A673 (cell line): ENCODE results near the gene CDC45. TPM values are rescaled to one million over a fixed set of nuclear protein-coding genes. Genes with fewer than 3 reads are reported as not detected.

Experiments used
- BruUV-seq: library from RNA; stranded (reverse); fragments of 400-500 nt; replicated peaks from 2 replicates; lab custom pipeline; 2021; lab: Mats Ljungman, UMichigan
- CTCF ChIA-PET: fragments of 300-600 bp; sonication (Branson Sonifier 250); formaldehyde crosslinking; loops from one replicate; lab custom pipeline; 2022; ENCODE audit warnings: antibody characterized with exemption; lab: Charles Lee
- POLR2A ChIA-PET: fragments of 300-600 bp; sonication (Branson Sonifier 250); formaldehyde crosslinking; loops from one replicate; lab custom pipeline; 2022; ENCODE audit warnings: antibody characterized with exemption; ENCODE audit not compliant: low non-redundant PET; lab: Charles Lee
- DNase-seq: peaks from one replicate; pipeline ENCODE4 v3.0.0-alpha.2; 2015; ENCODE audit warnings: low spot score
- H3K27ac ChIP-seq: fragments of 200-600 bp; sonication (generic); 2 replicates; pipeline ENCODE4 v1.5.1; 2016; ENCODE audit warnings: mixed run types, low read depth, mild to moderate bottlenecking, mixed read lengths, antibody characterized with exemption, low read length; ENCODE audit not compliant: poor library complexity, severe bottlenecking
- H3K27me3 ChIP-seq: fragments of 200-600 bp; sonication (generic); replicated peaks from 2 replicates; pipeline ENCODE4 v1.6.1; 2017; ENCODE audit warnings: mixed run types, low read depth, mild to moderate bottlenecking, mixed read lengths, antibody characterized with exemption, low read length; ENCODE audit not compliant: insufficient read depth, poor library complexity
- H3K36me3 ChIP-seq: fragments of 200-600 bp; sonication (generic); 2 replicates; pipeline ENCODE4 v1.6.1; 2016; ENCODE audit warnings: mixed run types, mild to moderate bottlenecking, mixed read lengths, antibody characterized with exemption, low read length; ENCODE audit not compliant: insufficient read depth, poor library complexity, severe bottlenecking
- H3K4me1 ChIP-seq: fragments of 200-600 bp; sonication (generic); 2 replicates; pipeline ENCODE4 v1.6.1; 2017; ENCODE audit warnings: mixed run types, mild to moderate bottlenecking, mixed read lengths, antibody characterized with exemption, low read length; ENCODE audit not compliant: insufficient read depth, poor library complexity, severe bottlenecking
- H3K4me3 ChIP-seq: fragments of 200-600 bp; sonication (generic); 2 replicates; pipeline ENCODE4 v1.5.1; 2016; ENCODE audit warnings: low read depth, mixed run types, mild to moderate bottlenecking, mixed read lengths, low read length; ENCODE audit not compliant: poor library complexity, severe bottlenecking
- H3K9me3 ChIP-seq: fragments of 200-600 bp; sonication (generic); 2 replicates; pipeline ENCODE4 v1.6.1; 2016; ENCODE audit warnings: mixed run types, low read depth, mild to moderate bottlenecking, mixed read lengths, antibody characterized with exemption, low read length; ENCODE audit not compliant: poor library complexity, severe bottlenecking
- EZH2 ChIP-seq: fragments of 200-600 bp; sonication (generic); IDR thresholded peaks from 2 replicates; pipeline ENCODE4 v1.6.1; 2017; ENCODE audit warnings: borderline replicate concordance, low read depth, mild to moderate bottlenecking, mixed read lengths, antibody characterized with exemption, low read length; ENCODE audit not compliant: poor library complexity, severe bottlenecking
- intact Hi-C: fragments of 100-400 bp; cut with micrococcal nuclease; formaldehyde crosslinking; loops from one replicate; pipeline ENCODE4 v1.10.0; 2022; ENCODE audit not compliant: unreplicated experiment
- total RNA-seq: library from RNA; stranded (reverse); gene quantifications from 2 replicates; pipeline ENCODE4 v1.2.3, GENCODE V29; 2021
- TF ChIP-seq, protein P1 (sequence below): fragments of 300-800, 200-600 bp; sonication (generic); conservative IDR thresholded peaks from 2 replicates; pipeline ENCODE4 v1.5.1; 2017; ENCODE audit warnings: low read depth, mild to moderate bottlenecking, antibody characterized with exemption, low read length, moderate library complexity, mixed read lengths

Gene CDC45
- total RNA-seq, 1 experiment from 2014 or later = 79.2 TPM

DNA sequence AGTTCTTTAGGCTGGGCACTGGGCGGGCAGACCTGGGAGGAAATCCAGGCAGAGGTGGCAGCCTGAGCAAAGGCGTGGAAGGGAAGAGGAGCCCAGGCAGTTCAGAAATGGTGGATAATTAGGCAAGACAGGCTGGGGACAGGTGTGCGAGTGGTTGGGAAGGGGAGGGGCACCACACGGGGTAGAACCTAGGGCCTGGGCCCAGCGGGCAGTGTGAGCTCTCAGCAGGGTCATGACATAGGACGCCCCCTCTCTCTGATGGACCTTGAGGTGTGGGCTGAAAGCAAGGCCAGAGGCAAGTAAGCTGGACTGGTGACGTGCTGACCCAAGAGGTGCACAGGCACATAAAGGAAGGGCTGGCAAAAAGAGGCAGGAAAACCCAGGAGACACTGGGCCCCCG lies 7.5 kb upstream of the CDC45 start:
- Histone ChIP-seq H3K4me3 (no peak overlapping the region), H3K9me3 (no peaks in the 10 kb centered on the region), H3K36me3 (peaks cover 66% of the 10 kb centered on the region), H3K4me1 (peaks cover 3% of the 10 kb centered on the region), H3K27ac (no peak overlapping the region), H3K27me3 (no peaks in the 10 kb centered on the region)
- no peak for DNase-seq
- ChIA-PET POLR2A (no interaction called here), CTCF (no interaction called here)
- TF ChIP-seq EZH2 = no peak
- TF ChIP-seq, protein P1, sequence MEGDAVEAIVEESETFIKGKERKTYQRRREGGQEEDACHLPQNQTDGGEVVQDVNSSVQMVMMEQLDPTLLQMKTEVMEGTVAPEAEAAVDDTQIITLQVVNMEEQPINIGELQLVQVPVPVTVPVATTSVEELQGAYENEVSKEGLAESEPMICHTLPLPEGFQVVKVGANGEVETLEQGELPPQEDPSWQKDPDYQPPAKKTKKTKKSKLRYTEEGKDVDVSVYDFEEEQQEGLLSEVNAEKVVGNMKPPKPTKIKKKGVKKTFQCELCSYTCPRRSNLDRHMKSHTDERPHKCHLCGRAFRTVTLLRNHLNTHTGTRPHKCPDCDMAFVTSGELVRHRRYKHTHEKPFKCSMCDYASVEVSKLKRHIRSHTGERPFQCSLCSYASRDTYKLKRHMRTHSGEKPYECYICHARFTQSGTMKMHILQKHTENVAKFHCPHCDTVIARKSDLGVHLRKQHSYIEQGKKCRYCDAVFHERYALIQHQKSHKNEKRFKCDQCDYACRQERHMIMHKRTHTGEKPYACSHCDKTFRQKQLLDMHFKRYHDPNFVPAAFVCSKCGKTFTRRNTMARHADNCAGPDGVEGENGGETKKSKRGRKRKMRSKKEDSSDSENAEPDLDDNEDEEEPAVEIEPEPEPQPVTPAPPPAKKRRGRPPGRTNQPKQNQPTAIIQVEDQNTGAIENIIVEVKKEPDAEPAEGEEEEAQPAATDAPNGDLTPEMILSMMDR = no peak
- BruUV-seq = no TSS peak
- intact Hi-C loops = no loop called here

DNA sequence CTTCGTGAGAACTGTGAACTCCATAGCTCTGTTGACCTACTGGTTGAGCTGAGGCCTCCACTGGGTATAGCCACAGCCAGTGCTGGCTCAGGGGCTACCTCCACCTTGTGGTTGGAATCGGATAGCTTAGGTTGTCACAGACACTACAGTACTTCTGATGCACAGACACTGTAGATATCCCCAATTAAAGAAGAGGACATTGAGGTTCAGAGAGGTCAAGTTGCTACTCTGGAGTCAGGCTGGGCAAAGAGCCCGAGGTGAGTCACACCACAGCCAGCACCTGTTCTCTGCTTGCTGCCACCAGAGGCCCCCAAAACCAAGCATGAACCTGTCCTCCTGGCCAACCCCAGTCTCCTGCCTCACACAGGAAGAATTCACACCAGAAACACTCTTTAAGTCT lies 6.1 kb upstream of the CDC45 start:
- CTCF ChIA-PET = no interaction called here
- Histone ChIP-seq H3K9me3 (no peaks in the 10 kb centered on the region), H3K36me3 (peaks cover 54% of the 10 kb centered on the region), H3K4me3 (no peak overlapping the region), H3K4me1 (peaks cover 9% of the 10 kb centered on the region), H3K27me3 (no peaks in the 10 kb centered on the region), H3K27ac (no peak overlapping the region)
- POLR2A ChIA-PET = no interaction called here
- no peak for DNase-seq
- intact Hi-C loops = no loop called here
- TF ChIP-seq, protein P1 = no peak
- TF ChIP-seq EZH2 = no peak
- BruUV-seq = no TSS peak

DNA sequence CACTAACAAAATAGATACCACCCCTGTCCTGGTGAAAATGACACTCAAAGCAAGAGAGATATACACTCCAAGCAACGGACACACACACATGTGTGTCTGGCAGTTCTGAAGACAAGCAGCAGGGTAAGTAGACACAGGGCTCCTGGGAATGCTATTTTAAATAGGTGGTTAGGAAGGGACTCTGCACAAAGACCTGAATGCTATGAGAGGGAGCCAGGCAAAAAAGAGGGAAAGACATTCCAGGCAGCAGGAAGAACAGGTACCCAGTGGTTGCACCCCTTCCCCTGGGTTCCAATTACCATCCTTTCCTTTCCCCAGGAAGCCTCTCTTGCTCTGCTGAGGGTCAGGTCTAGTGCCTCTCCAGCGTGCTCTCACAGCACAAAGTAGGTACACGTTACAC lies 3.7 kb upstream of the CDC45 start:
- TF ChIP-seq, protein P1 = no peak
- TF ChIP-seq EZH2 = no peak
- Histone ChIP-seq H3K9me3 (no peaks in the 10 kb centered on the region), H3K36me3 (peaks cover 32% of the 10 kb centered on the region), H3K4me1 (peaks cover 9% of the 10 kb centered on the region), H3K4me3 (no peak overlapping the region), H3K27ac (no peak overlapping the region), H3K27me3 (no peaks in the 10 kb centered on the region)
- POLR2A ChIA-PET = interaction anchor here (0.6 kb wide), 1 partner anchor 25 kb away, joined by 3 read pairs; no protein-coding TSS in a partner anchor
- DNase-seq = no peak
- intact Hi-C loops = no loop called here
- CTCF ChIA-PET = no interaction called here
- no TSS peak for BruUV-seq
